Spleen (tissue), 11 donors: ENCODE data around the gene CIDEA. TPM values are rescaled to one million over a fixed set of nuclear protein-coding genes. Genes with fewer than 3 reads are reported as not detected.

Source experiments
- DNase-seq: peaks from one replicate; pipeline ENCODE4 v3.0.0-alpha.2; 2020
- H3K27ac ChIP-seq, 8 donors: fragments of 200-600 bp; sonication (generic) in 7 of 8; 1 replicate in 4 of 8; 2 replicates in 4 of 8; pipeline versions ENCODE4 v1.5.0 to v1.8.0; 2016 to 2021; ENCODE audit warnings: inconsistent platforms in 4 of 8, mild to moderate bottlenecking in 4 of 8, moderate library complexity in 1 of 8
- H3K27me3 ChIP-seq, 7 donors: fragments of 200-600 bp; sonication (generic) in 6 of 7; replicated peaks in 1 of 7; 1 replicate in 4 of 7; 2 replicates in 3 of 7; pipeline versions ENCODE4 v1.5.0 to v1.8.0; 2016 to 2021; ENCODE audit warnings: inconsistent platforms in 3 of 7, mild to moderate bottlenecking in 1 of 7
- H3K36me3 ChIP-seq, 6 donors: fragments of 200-600 bp; sonication (generic) in 5 of 6; 1 replicate in 4 of 6; 2 replicates in 2 of 6; pipeline versions ENCODE4 v1.5.0 to v1.8.0; 2016 to 2021; ENCODE audit warnings: inconsistent platforms in 2 of 6
- H3K4me1 ChIP-seq, 6 donors: fragments of 200-600 bp; sonication (generic) in 5 of 6; 1 replicate in 3 of 6; 2 replicates in 3 of 6; pipeline versions ENCODE4 v1.5.0 to v1.8.0; 2016 to 2021; ENCODE audit warnings: inconsistent platforms in 3 of 6
- H3K4me3 ChIP-seq, 8 donors: fragments of 200-600 bp; sonication (generic) in 7 of 8; 1 replicate in 4 of 8; 2 replicates in 4 of 8; pipeline versions ENCODE4 v1.5.0 to v1.8.0; 2016 to 2021; ENCODE audit warnings: inconsistent platforms in 4 of 8, mild to moderate bottlenecking in 4 of 8, moderate library complexity in 2 of 8
- H3K9me3 ChIP-seq, 8 donors: fragments of 200-600 bp; sonication (generic) in 7 of 8; 1 replicate in 4 of 8; 2 replicates in 4 of 8; pipeline versions ENCODE4 v1.5.0 to v1.8.0; 2016 to 2021; ENCODE audit warnings: inconsistent platforms in 4 of 8
- CTCF ChIP-seq, 11 experiments: fragments of 200-600 bp in 7 of 11; fragments of 450-650 bp in 4 of 11; sonication (generic) in 4 of 11; IDR thresholded peaks in 8 of 11; conservative IDR thresholded peaks in 3 of 11; 1 replicate in 7 of 11; 2 replicates in 4 of 11; pipeline versions ENCODE4 v1.4.0 to v1.8.0; 2016 to 2021; ENCODE audit warnings: antibody characterized with exemption in 11 of 11, inconsistent platforms in 4 of 11, mild to moderate bottlenecking in 1 of 11
- POLR2A ChIP-seq, 3 donors: fragments of 450-650 bp; IDR thresholded peaks; one replicate each; pipeline ENCODE4 v1.5.1; 2017; ENCODE audit warnings: antibody characterized with exemption in 3 of 3, mild to moderate bottlenecking in 1 of 3
- POLR2AphosphoS5 ChIP-seq, 3 donors: sonication (generic); formaldehyde crosslinking; IDR thresholded peaks; one replicate each; pipeline ENCODE4 v1.5.1; 2017; ENCODE audit warnings: antibody characterized with exemption in 3 of 3
- WGBS, 5 donors: extraction: QIAGEN DNeasy Blood & Tissue Kit in 3 of 5; methylation state at CpG; one replicate each; pipeline versions ENCODE4 v1.1.5 to v1.1.7; 2013 to 2018; 5-methylcytosine and 5-hydroxymethylcytosine counted together
- intact Hi-C: fragments of 100-400 bp; cut with DNase I; formaldehyde crosslinking; loops from one replicate; pipeline ENCODE4 v1.15.0; 2023; ENCODE audit warnings: low total_unique reads
- polyA plus RNA-seq, 3 donors: library from polyadenylated mRNA; stranded (reverse); fragments of 200-250 nt; gene quantifications; one replicate each; pipeline ENCODE4 v1.2.1, GENCODE V29; 2013
- total RNA-seq, 7 donors: library from RNA; depleted of rRNA in 3 of 7; stranded (reverse); fragments of >200 nt in 3 of 7; fragmentation: NEBNext Ultra II Directional in 4 of 7; extraction: Animal tissue kit (Norgen Biotek cat#: 25700) in 4 of 7; gene quantifications; one replicate each; pipeline versions ENCODE4 v1.1.0 to v1.2.1, GENCODE V29; 2016 to 2021
- donor health status: healthy with polysubstance abuse.
- donor health status: DM: no; HTN: no; CAD: no; lungs with moderate emphysema.
- donor health status: DM: no; HTN: no; CAD: no.
- donor health status: Bipolar disorder and iron deficiency.
- donor health status: healthy.
- donor health status: DM: no; HTN: no; CAD: no.
- donor health status: DM: yes; HTN: yes; CAD: no.

Gene CIDEA
- total and polyA plus RNA-seq, 10 donors: not detected

GRCh38 chr18:12313530-12314245 is 59.5 kb downstream of the CIDEA start:
- peaks cover 12 to 61% (median 41%) of the 10 kb centered on the region in 6 donors for H3K4me1 ChIP-seq

GRCh38 chr18:12314591-12315305 is 60.6 kb downstream of the CIDEA start:
- 46 to 80% (median 69%) methylated on average over 1 of the region's 1 CpG for WGBS, 5 donors
- no peak for DNase-seq
- H3K27ac ChIP-seq: peak overlapping the region in 1 of 8 donors; percentile 66
- peaks cover 4 to 20% (median 17%) of the 10 kb centered on the region in 8 donors for H3K9me3 ChIP-seq
- H3K36me3 ChIP-seq: peaks cover 0 to 37% (median 3%) of the 10 kb centered on the region in 6 donors
- intact Hi-C loops: no loop called here
- peaks cover 9 to 51% (median 35%) of the 10 kb centered on the region in 6 donors for H3K4me1 ChIP-seq
- TF ChIP-seq CTCF (IDR thresholded peaks at IDR 0.05 in 8 of 11, conservative IDR thresholded peaks at IDR 0.05 in 3 of 11): no peak
- TF ChIP-seq POLR2AphosphoS5 (IDR thresholded peaks at IDR 0.05): no peak
- no peak for TF ChIP-seq POLR2A (IDR thresholded peaks at IDR 0.05)
- H3K4me3 ChIP-seq: no peak overlapping the region
- peaks cover 0 to 5% (median 0%) of the 10 kb centered on the region in 7 donors for H3K27me3 ChIP-seq

More at GRCh38 chr18:12313530-12314245, 59.5 kb downstream of the CIDEA start:
- TF ChIP-seq POLR2AphosphoS5 (IDR thresholded peaks at IDR 0.05): no peak
- no peak for TF ChIP-seq POLR2A (IDR thresholded peaks at IDR 0.05)
- no peak for TF ChIP-seq CTCF (IDR thresholded peaks at IDR 0.05 in 8 of 11, conservative IDR thresholded peaks at IDR 0.05 in 3 of 11)
- Histone ChIP-seq H3K4me3 (no peak overlapping the region), H3K36me3 (peaks cover 0 to 32% (median 3%) of the 10 kb centered on the region in 6 donors), H3K9me3 (peaks cover 4 to 20% (median 17%) of the 10 kb centered on the region in 8 donors), H3K27me3 (peaks cover 0 to 15% (median 2%) of the 10 kb centered on the region in 7 donors), H3K27ac (peak overlapping the region in 1 of 8 donors; percentile 11)
- intact Hi-C loops: no loop called here
- DNase-seq: no peak
- 90 to 95% (median 92%) methylated on average over 5 of the region's 5 CpGs for WGBS, 5 donors

GRCh38 chr18:12315490-12315889 is 61.3 kb downstream of the CIDEA start:
- TF ChIP-seq POLR2AphosphoS5 (IDR thresholded peaks at IDR 0.05): no peak
- no peak for TF ChIP-seq CTCF (IDR thresholded peaks at IDR 0.05 in 8 of 11, conservative IDR thresholded peaks at IDR 0.05 in 3 of 11)
- Histone ChIP-seq H3K36me3 (peaks cover 0 to 41% (median 3%) of the 10 kb centered on the region in 6 donors), H3K4me3 (no peak overlapping the region), H3K27ac (peak overlapping the region in 2 of 8 donors; percentile 39 to 66), H3K4me1 (peaks cover 6 to 45% (median 32%) of the 10 kb centered on the region in 6 donors), H3K9me3 (peaks cover 4 to 20% (median 17%) of the 10 kb centered on the region in 8 donors), H3K27me3 (no peaks in the 10 kb centered on the region)
- intact Hi-C loops: no loop called here
- DNase-seq: no peak
- 48 to 68% (median 59%) methylated on average over 10 of the region's 10 CpGs for WGBS, 5 donors

- H3K36me3 ChIP-seq: peaks cover 0 to 42% (median 3%) of the 10 kb centered on the region in 6 donors
- H3K27ac ChIP-seq: peak overlapping the region in 4 of 8 donors; percentile 6 to 66 (median 28)
- intact Hi-C loops: no loop called here
Observed at GRCh38 chr18:12315911-12316310, 61.8 kb downstream of the CIDEA start.

More at GRCh38 chr18:12315911-12316310, 61.8 kb downstream of the CIDEA start:
- TF ChIP-seq POLR2AphosphoS5 (IDR thresholded peaks at IDR 0.05) (peak in 1 of 3 donors; percentile 35), POLR2A (IDR thresholded peaks at IDR 0.05) (no peak), CTCF (IDR thresholded peaks at IDR 0.05 in 8 of 11, conservative IDR thresholded peaks at IDR 0.05 in 3 of 11) (no peak)
- Histone ChIP-seq H3K4me3 (no peak overlapping the region), H3K4me1 (peaks cover 6 to 44% (median 32%) of the 10 kb centered on the region in 6 donors), H3K27me3 (no peaks in the 10 kb centered on the region), H3K9me3 (peaks cover 4 to 20% (median 16%) of the 10 kb centered on the region in 8 donors)
- DNase-seq: peak; percentile 62
- 45 to 71% (median 62%) methylated on average over 3 to 5 of the region's 5 CpGs for WGBS, 5 donors
